ENCODE measurements around the gene TSPO2.

TSPO2 gene

DNA sequence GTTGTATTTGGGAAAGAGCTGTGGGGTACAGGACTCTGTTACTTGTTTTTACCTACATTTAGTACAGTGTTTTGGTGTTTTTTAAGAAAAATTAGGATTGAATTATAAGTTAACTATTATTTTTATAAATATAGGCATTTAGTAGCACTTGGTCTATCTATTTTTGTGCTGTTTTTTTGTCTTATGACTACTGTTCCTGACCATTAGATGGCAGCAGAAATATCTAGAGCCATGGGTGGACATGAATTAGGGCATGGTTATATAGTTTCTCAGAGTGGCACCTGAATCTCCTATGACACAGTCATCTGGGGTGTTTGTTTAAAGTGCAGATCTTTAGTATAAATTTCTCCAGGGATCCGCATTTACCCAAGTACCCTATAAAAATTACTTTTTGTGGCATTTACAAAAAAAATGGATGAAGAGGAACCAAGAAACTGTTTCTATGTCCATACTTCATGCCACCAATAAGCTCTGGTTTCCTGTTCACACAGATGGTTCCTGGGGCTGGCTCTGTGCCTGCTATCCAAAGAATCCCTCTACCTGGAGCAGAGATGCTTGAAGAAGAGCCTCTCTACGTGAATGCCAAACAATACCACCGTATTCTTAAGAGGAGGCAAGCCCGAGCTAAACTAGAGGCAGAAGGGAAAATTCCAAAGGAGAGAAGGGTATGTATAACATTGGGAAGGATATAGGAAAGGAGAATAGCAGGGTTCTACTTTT, 50.3 kb downstream of the TSPO2 start:
- Histone ChIP-seq H4K20me1 (ENCODE audit: control insufficient read depth, insufficient read depth, low read depth, low read length) (no peaks in the 10 kb centered on the region), H3K36me3 (ENCODE audit: control insufficient read depth, low read length) (peaks cover 91% of the 10 kb centered on the region), H3F3A (ENCODE audit: control insufficient read depth, insufficient read depth) (peaks cover 14% of the 10 kb centered on the region), H3K9me3 (ENCODE audit: control insufficient read depth, insufficient read depth, low read length) (no peaks in the 10 kb centered on the region), H3K4me3 (ENCODE audit: low read length) (no peak overlapping the region), H3K4me2 (ENCODE audit: low read length) (no peak overlapping the region), H3K4me1 (ENCODE audit: control insufficient read depth, low read length) (no peaks in the 10 kb centered on the region), H3K27ac (ENCODE audit: low read depth, low read length) (no peak overlapping the region), H3K79me2 (ENCODE audit: control insufficient read depth, low read length) (0 out of 2 replicates have a peak, but pooled peaks cover 2% of the 10 kb centered on the region), H3K27me3 (ENCODE audit: control insufficient read depth, low read length) (no peaks in the 10 kb centered on the region), H3K9me2 (replicated peaks; ENCODE audit: control insufficient read depth, low read length) (no peaks in the 10 kb centered on the region)
- no peak for TF ChIP-seq EZH2phosphoT487 (IDR thresholded peaks at IDR 0.05; ENCODE audit: borderline replicate concordance, low read length)
- TF ChIP-seq, protein P1, sequence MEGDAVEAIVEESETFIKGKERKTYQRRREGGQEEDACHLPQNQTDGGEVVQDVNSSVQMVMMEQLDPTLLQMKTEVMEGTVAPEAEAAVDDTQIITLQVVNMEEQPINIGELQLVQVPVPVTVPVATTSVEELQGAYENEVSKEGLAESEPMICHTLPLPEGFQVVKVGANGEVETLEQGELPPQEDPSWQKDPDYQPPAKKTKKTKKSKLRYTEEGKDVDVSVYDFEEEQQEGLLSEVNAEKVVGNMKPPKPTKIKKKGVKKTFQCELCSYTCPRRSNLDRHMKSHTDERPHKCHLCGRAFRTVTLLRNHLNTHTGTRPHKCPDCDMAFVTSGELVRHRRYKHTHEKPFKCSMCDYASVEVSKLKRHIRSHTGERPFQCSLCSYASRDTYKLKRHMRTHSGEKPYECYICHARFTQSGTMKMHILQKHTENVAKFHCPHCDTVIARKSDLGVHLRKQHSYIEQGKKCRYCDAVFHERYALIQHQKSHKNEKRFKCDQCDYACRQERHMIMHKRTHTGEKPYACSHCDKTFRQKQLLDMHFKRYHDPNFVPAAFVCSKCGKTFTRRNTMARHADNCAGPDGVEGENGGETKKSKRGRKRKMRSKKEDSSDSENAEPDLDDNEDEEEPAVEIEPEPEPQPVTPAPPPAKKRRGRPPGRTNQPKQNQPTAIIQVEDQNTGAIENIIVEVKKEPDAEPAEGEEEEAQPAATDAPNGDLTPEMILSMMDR (IDR thresholded peaks at IDR 0.05; ENCODE audit: low read depth, low read length, poor library complexity, severe bottlenecking) = peak; percentile 32

GRCh38 chr6:41093729-41094128, 51.5 kb downstream of the TSPO2 start:
- Histone ChIP-seq H3K4me2 (ENCODE audit: low read length) (no peak overlapping the region), H4K20me1 (ENCODE audit: control insufficient read depth, insufficient read depth, low read depth, low read length) (no peaks in the 10 kb centered on the region), H3K36me3 (ENCODE audit: control insufficient read depth, low read length) (peaks cover 95% of the 10 kb centered on the region), H3K9me3 (ENCODE audit: control insufficient read depth, insufficient read depth, low read length) (no peaks in the 10 kb centered on the region), H3K79me2 (ENCODE audit: control insufficient read depth, low read length) (0 out of 2 replicates have a peak, but pooled peaks cover 2% of the 10 kb centered on the region), H3K27me3 (ENCODE audit: control insufficient read depth, low read length) (no peaks in the 10 kb centered on the region), H3K4me3 (ENCODE audit: low read length) (no peak overlapping the region), H3K27ac (ENCODE audit: low read depth, low read length) (no peak overlapping the region), H3K4me1 (ENCODE audit: control insufficient read depth, low read length) (no peaks in the 10 kb centered on the region), H3F3A (ENCODE audit: control insufficient read depth, insufficient read depth) (peaks cover 14% of the 10 kb centered on the region), H3K9me2 (replicated peaks; ENCODE audit: control insufficient read depth, low read length) (no peaks in the 10 kb centered on the region)
- TF ChIP-seq, protein P1 (IDR thresholded peaks at IDR 0.05; ENCODE audit: low read depth, low read length, poor library complexity, severe bottlenecking) = no peak
- no peak for TF ChIP-seq EZH2phosphoT487 (IDR thresholded peaks at IDR 0.05; ENCODE audit: borderline replicate concordance, low read length)

Data from DOHH2 (cell line).